A549 (cell line): Measurements from ENCODE around the gene GTPBP6.

Source experiments
- CEBPB ChIP-seq, 2 experiments: fragments of >200 bp in 1 of 2; sonication (Bioruptor Twin) in 1 of 2; formaldehyde crosslinking in 1 of 2; IDR thresholded peaks; 2 replicates each; pipeline ENCODE4 v1.6.1; 2012 to 2016
- CHD2 ChIP-seq: fragments of 150-350 bp; IDR thresholded peaks from 2 replicates; pipeline ENCODE4 v1.6.1; 2014; ENCODE audit warnings: low read length; ENCODE audit not compliant: partially characterized antibody
- CTCF ChIP-seq: fragments of >200 bp; sonication (Bioruptor Twin); formaldehyde crosslinking; IDR thresholded peaks from 3 replicates; pipeline ENCODE4 v1.5.1; 2016
- GATA3 ChIP-seq: IDR thresholded peaks from 2 replicates; pipeline ENCODE4 v1.6.1; 2012; ENCODE audit warnings: borderline replicate concordance
- JUN ChIP-seq, 2 experiments: fragments of >200 bp; sonication (Bioruptor Twin); formaldehyde crosslinking; IDR thresholded peaks; 2 replicates in 1 of 2; 3 replicates in 1 of 2; pipeline ENCODE4 v1.6.1; 2016 to 2017
- JUNB ChIP-seq: fragments of >200 bp; sonication (Bioruptor Twin); formaldehyde crosslinking; IDR thresholded peaks from 2 replicates; pipeline ENCODE4 v1.6.1; 2016
- KDM1A ChIP-seq: fragments of 200-600 bp; sonication (generic); IDR thresholded peaks from 2 replicates; pipeline ENCODE4 v1.6.1; 2016; ENCODE audit warnings: low read depth, mild to moderate bottlenecking
- MAZ ChIP-seq: fragments of 150-350 bp; IDR thresholded peaks from 2 replicates; pipeline ENCODE4 v1.6.1; 2014; ENCODE audit warnings: antibody characterized with exemption, low read depth, low read length, borderline replicate concordance
- MYC ChIP-seq: IDR thresholded peaks from 2 replicates; pipeline ENCODE4 v1.6.1; 2012; ENCODE audit warnings: mild to moderate bottlenecking, inconsistent platforms, low read length, improper control_type of control experiment, borderline replicate concordance
- NR3C1 ChIP-seq: fragments of >200 bp; sonication (Bioruptor Twin); formaldehyde crosslinking; IDR thresholded peaks from 3 replicates; pipeline ENCODE4 v1.6.1; 2017
- POLR2A ChIP-seq: IDR thresholded peaks from 2 replicates; pipeline ENCODE4 v1.6.1; 2012; ENCODE audit warnings: mild to moderate bottlenecking, low read length
- RARB ChIP-seq: fragments of 250-450 bp; sonication (Bioruptor Pico); IDR thresholded peaks from 2 replicates; pipeline ENCODE4 v1.8.0; 2021; ENCODE audit warnings: mild to moderate bottlenecking, moderate library complexity
- USF2 ChIP-seq: fragments of 450-650 bp; IDR thresholded peaks from 2 replicates; pipeline ENCODE4 v1.6.1; 2014; ENCODE audit warnings: antibody characterized with exemption

GRCh38 chrX:258291-259040 is 60.1 kb downstream of the GTPBP6 start:
- no peak for TF ChIP-seq POLR2A
- TF ChIP-seq GATA3: no peak
- TF ChIP-seq CTCF: no peak
- TF ChIP-seq NR3C1: no peak
- TF ChIP-seq MAZ: no peak
- TF ChIP-seq MYC: no peak
- TF ChIP-seq CEBPB (IDR thresholded peaks at IDR 0.05): no peak
- TF ChIP-seq USF2: no peak
- no peak for TF ChIP-seq CHD2
- no peak for TF ChIP-seq RARB (CRISPR knock-in tag)
- no peak for TF ChIP-seq JUNB
- no peak for TF ChIP-seq KDM1A
- no peak for TF ChIP-seq JUN (IDR thresholded peaks at IDR 0.05)
